ENCODE data around the gene XRCC3.

DNA sequence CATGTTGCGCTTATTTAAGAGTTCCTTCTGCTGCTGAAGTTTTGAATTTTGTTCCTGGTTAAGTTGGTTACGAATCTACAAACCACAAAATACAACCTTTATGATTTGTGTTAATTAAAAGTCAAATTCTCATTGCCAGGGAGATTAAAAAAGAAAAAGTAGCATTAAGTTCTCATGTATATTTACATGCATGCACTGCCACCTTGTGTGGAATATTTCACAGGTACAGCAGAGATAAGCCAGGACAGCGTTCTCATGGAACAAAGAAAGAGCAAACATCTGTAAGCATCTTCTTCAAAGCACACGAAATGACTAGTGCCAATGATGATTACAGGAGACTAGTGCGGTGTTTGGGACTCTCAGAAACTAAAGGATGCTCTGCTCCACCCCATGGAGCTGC is 34.6 kb upstream of the XRCC3 start:
- no peak for TF ChIP-seq ELF4 (IDR thresholded peaks at IDR 0.05)
- TF ChIP-seq HDGF (IDR thresholded peaks at IDR 0.05; ENCODE audit: borderline replicate concordance) = no peak
- TF ChIP-seq BHLHE40 (IDR thresholded peaks at IDR 0.05; ENCODE audit: borderline replicate concordance) = no peak
- TF ChIP-seq SP1 (IDR thresholded peaks at IDR 0.05) = no peak
- no peak for TF ChIP-seq FOXK2 (IDR thresholded peaks at IDR 0.05)
- no peak for TF ChIP-seq NFRKB (IDR thresholded peaks at IDR 0.05)
- TF ChIP-seq SUZ12 (IDR thresholded peaks at IDR 0.05) = no peak
- TF ChIP-seq ARNT (IDR thresholded peaks at IDR 0.05) = no peak
- no peak for TF ChIP-seq ZNF384 (IDR thresholded peaks at IDR 0.05)
- no peak for TF ChIP-seq LEF1 (IDR thresholded peaks at IDR 0.05; ENCODE audit: borderline replicate concordance)
- TF ChIP-seq L3MBTL2 (conservative IDR thresholded peaks at IDR 0.05) = no peak
